Medulla oblongata (tissue), 1 donor: ENCODE measurements around the gene CDH15.
"Not testable (repeated sequence)": the region's sequence is repeated elsewhere in the genome, so short reads cannot be mapped to it uniquely, and the experiment has no call there.

ENCODE experiments used
- DNase-seq: peaks from one replicate; pipeline ENCODE4 v3.0.0-alpha.2; 2015; ENCODE audit errors: extremely low spot score

CDH15 gene

GRCh38 chr16:89172171-89172527, 601 bp downstream of the CDH15 start:
- DNase-seq, result no peak

- DNase-seq, result no peak
Observed at GRCh38 chr16:89172528-89173173, 1.1 kb downstream of the CDH15 start.

GRCh38 chr16:89173174-89173921, 1.8 kb downstream of the CDH15 start:
- DNase-seq, result no peak

- no peak for DNase-seq
Observed at GRCh38 chr16:89174055-89174827, 2.7 kb downstream of the CDH15 start.

- no peak for DNase-seq
Observed at GRCh38 chr16:89174877-89175276, 3.3 kb downstream of the CDH15 start.

GRCh38 chr16:89175280-89176146, 4.0 kb downstream of the CDH15 start:
- no peak for DNase-seq

- DNase-seq, result no peak
Observed at GRCh38 chr16:89176147-89176690, 4.7 kb downstream of the CDH15 start.

- DNase-seq, result no peak
Observed at GRCh38 chr16:89176717-89177116, 5.2 kb downstream of the CDH15 start.

- no peak for DNase-seq
Observed at GRCh38 chr16:89177501-89177900, 6.0 kb downstream of the CDH15 start.

GRCh38 chr16:89178453-89179147, 7.1 kb downstream of the CDH15 start:
- no peak for DNase-seq

- no peak for DNase-seq
Observed at GRCh38 chr16:89179148-89179484, 7.6 kb downstream of the CDH15 start.

- DNase-seq, result no peak
Observed at GRCh38 chr16:89179656-89180315, 8.2 kb downstream of the CDH15 start.

GRCh38 chr16:89183463-89183862, 11.9 kb downstream of the CDH15 start:
- DNase-seq, result no peak

- no peak for DNase-seq
Observed at GRCh38 chr16:89183975-89184676, 12.6 kb downstream of the CDH15 start.

GRCh38 chr16:89184677-89184932, 13.1 kb downstream of the CDH15 start:
- no peak for DNase-seq

- DNase-seq, result no peak
Observed at GRCh38 chr16:89184933-89185794, 13.6 kb downstream of the CDH15 start.

GRCh38 chr16:89185887-89186592, 14.5 kb downstream of the CDH15 start:
- not testable (repeated sequence) for DNase-seq

- DNase-seq, result not testable (repeated sequence)
Observed at GRCh38 chr16:89186593-89187031, 15.1 kb downstream of the CDH15 start.
